ENCODE data around the gene CPNE9. TPM values are rescaled to one million over a fixed set of nuclear protein-coding genes. Genes with fewer than 3 reads are reported as not detected.

Gene CPNE9
- total and polyA plus RNA-seq, 2 of the 13 experiments (the other 11 are each of a cell fraction or from before 2014, with no cell fraction given), result 0.20 TPM; not detected in 1

DNA sequence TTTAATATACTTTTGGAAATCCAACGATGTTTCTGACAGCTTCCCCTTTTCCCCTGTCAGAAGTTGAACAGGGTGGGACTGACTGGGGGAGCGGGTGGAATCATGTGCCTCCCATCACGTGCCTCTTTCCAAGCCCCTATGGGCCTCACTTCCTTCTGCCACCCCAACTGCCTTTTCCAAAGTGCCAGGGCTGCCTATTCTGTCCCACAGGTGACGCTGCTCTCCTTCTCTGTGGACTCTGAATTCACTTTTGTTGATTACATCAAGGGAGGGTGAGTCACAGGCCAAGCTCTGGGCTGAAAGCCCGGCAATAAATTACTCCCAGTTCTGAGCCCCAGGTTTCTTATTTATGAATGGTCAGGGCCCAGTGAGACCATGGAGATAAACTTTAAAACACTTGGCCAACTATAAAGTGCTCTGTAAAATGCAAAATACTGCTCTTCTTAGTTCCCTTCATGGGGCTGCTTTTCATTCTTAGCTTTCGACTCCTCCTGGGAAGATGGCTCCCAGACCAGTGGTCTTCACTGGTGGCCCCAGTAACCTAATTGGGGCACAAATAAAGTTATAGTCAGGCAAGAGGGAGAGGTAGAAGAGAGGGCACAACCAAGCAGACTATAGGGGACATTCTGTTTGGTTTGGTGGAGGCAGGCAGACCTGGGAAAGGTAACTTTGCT is 12.3 kb downstream of the CPNE9 start (continued):
- TF ChIP-seq MXI1 (IDR thresholded peaks at IDR 0.05; ENCODE audit: borderline replicate concordance, low read depth, low read length) (peak; percentile 53; the same call in 1 of the 3 replicates), CCAR2 (optimal IDR thresholded peaks at IDR 0.05; ENCODE audit: low read depth, low read length) (no peak), JDP2 (CRISPR knock-in tag; IDR thresholded peaks at IDR 0.05; ENCODE audit: borderline replicate concordance) (no peak), XRCC5 (optimal IDR thresholded peaks at IDR 0.05; ENCODE audit: low read length) (peak; percentile 70), ZNF614 (CRISPR knock-in tag; IDR thresholded peaks at IDR 0.05; ENCODE audit: borderline replicate concordance) (peak; percentile 80; the same call in 1 of the 2 replicates), ZNF615 (CRISPR knock-in tag; IDR thresholded peaks at IDR 0.05; ENCODE audit: borderline replicate concordance) (no peak), MIER3 (CRISPR knock-in tag; IDR thresholded peaks at IDR 0.05; ENCODE audit: borderline replicate concordance) (0 out of 2 replicates have a peak, but pooled peaks have one; percentile 42), SMC3 (IDR thresholded peaks at IDR 0.05; ENCODE audit: low read length) (peak; percentile 88), RFX1 (IDR thresholded peaks at IDR 0.05) (no peak)
- TF ChIP-seq, protein P1, sequence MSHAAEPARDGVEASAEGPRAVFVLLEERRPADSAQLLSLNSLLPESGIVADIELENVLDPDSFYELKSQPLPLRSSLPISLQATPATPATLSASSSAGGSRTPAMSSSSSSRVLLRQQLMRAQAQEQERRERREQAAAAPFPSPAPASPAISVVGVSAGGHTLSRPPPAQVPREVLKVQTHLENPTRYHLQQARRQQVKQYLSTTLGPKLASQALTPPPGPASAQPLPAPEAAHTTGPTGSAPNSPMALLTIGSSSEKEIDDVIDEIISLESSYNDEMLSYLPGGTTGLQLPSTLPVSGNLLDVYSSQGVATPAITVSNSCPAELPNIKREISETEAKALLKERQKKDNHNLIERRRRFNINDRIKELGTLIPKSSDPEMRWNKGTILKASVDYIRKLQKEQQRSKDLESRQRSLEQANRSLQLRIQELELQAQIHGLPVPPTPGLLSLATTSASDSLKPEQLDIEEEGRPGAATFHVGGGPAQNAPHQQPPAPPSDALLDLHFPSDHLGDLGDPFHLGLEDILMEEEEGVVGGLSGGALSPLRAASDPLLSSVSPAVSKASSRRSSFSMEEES (CRISPR knock-in tag; IDR thresholded peaks at IDR 0.05), result peak; percentile 78
- TF ChIP-seq, protein P2, sequence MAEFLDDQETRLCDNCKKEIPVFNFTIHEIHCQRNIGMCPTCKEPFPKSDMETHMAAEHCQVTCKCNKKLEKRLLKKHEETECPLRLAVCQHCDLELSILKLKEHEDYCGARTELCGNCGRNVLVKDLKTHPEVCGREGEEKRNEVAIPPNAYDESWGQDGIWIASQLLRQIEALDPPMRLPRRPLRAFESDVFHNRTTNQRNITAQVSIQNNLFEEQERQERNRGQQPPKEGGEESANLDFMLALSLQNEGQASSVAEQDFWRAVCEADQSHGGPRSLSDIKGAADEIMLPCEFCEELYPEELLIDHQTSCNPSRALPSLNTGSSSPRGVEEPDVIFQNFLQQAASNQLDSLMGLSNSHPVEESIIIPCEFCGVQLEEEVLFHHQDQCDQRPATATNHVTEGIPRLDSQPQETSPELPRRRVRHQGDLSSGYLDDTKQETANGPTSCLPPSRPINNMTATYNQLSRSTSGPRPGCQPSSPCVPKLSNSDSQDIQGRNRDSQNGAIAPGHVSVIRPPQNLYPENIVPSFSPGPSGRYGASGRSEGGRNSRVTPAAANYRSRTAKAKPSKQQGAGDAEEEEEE (CRISPR knock-in tag; IDR thresholded peaks at IDR 0.05; ENCODE audit: borderline replicate concordance), result no peak
- TF ChIP-seq, protein P3, sequence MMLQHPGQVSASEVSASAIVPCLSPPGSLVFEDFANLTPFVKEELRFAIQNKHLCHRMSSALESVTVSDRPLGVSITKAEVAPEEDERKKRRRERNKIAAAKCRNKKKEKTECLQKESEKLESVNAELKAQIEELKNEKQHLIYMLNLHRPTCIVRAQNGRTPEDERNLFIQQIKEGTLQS (CRISPR knock-in tag; IDR thresholded peaks at IDR 0.05), result 0 out of 2 replicates have a peak, but pooled peaks have one; percentile 42
- TF ChIP-seq, protein P4, sequence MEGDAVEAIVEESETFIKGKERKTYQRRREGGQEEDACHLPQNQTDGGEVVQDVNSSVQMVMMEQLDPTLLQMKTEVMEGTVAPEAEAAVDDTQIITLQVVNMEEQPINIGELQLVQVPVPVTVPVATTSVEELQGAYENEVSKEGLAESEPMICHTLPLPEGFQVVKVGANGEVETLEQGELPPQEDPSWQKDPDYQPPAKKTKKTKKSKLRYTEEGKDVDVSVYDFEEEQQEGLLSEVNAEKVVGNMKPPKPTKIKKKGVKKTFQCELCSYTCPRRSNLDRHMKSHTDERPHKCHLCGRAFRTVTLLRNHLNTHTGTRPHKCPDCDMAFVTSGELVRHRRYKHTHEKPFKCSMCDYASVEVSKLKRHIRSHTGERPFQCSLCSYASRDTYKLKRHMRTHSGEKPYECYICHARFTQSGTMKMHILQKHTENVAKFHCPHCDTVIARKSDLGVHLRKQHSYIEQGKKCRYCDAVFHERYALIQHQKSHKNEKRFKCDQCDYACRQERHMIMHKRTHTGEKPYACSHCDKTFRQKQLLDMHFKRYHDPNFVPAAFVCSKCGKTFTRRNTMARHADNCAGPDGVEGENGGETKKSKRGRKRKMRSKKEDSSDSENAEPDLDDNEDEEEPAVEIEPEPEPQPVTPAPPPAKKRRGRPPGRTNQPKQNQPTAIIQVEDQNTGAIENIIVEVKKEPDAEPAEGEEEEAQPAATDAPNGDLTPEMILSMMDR (CRISPR knock-in tag; IDR thresholded peaks at IDR 0.05), result peak; percentile 91

All from HepG2 (cell line).